Smooth muscle cell (in vitro differentiated cells): Measurements from ENCODE around the gene MIPEP. TPM values are rescaled to one million over a fixed set of nuclear protein-coding genes. Genes with fewer than 3 reads are reported as not detected.

Experiments used
- DNase-seq: peaks from one replicate; lab custom pipeline; 2025; ENCODE audit not compliant: unreplicated experiment; lab: John Stamatoyannopoulos, UW
- H2AFZ ChIP-seq: fragments of 200-600 bp; sonication (generic); 2 replicates; pipeline ENCODE4 v1.6.0; 2016; ENCODE audit warnings: antibody characterized with exemption, low read depth, mild to moderate bottlenecking
- H3F3A ChIP-seq: fragments of 200-600 bp; sonication (generic); 2 replicates; pipeline ENCODE4 v1.6.0; 2017; ENCODE audit warnings: antibody characterized with exemption, low read depth
- H3K27ac ChIP-seq: fragments of 200-600 bp; sonication (generic); 2 replicates; pipeline ENCODE4 v1.5.1; 2016; ENCODE audit warnings: low read depth, mild to moderate bottlenecking
- H3K27me3 ChIP-seq: fragments of 200-600 bp; sonication (generic); 2 replicates; pipeline ENCODE4 v1.6.1; 2016; ENCODE audit warnings: low read depth, mild to moderate bottlenecking
- H3K36me3 ChIP-seq: fragments of 200-600 bp; sonication (generic); 2 replicates; pipeline ENCODE4 v1.5.1; 2016; ENCODE audit warnings: low read depth
- H3K4me1 ChIP-seq: fragments of 200-600 bp; sonication (generic); 2 replicates; pipeline ENCODE4 v1.5.1; 2016; ENCODE audit warnings: low read depth
- H3K4me2 ChIP-seq: fragments of 200-600 bp; sonication (generic); 2 replicates; pipeline ENCODE4 v1.6.0; 2016; ENCODE audit warnings: mild to moderate bottlenecking
- H3K4me3 ChIP-seq: fragments of 200-600 bp; sonication (generic); 2 replicates; pipeline ENCODE4 v1.5.1; 2016; ENCODE audit warnings: mild to moderate bottlenecking
- H3K79me2 ChIP-seq: fragments of 200-600 bp; sonication (generic); 2 replicates; pipeline ENCODE4 v1.6.0; 2016; ENCODE audit warnings: low read depth, mild to moderate bottlenecking
- H3K9ac ChIP-seq: fragments of 200-600 bp; sonication (generic); 2 replicates; pipeline ENCODE4 v1.6.0; 2016; ENCODE audit warnings: low read depth
- H3K9me3 ChIP-seq: fragments of 200-600 bp; sonication (generic); replicated peaks from 2 replicates; pipeline ENCODE4 v1.5.1; 2016; ENCODE audit warnings: low read depth
- H4K20me1 ChIP-seq: fragments of 200-600 bp; sonication (generic); 2 replicates; pipeline ENCODE4 v1.6.0; 2016; ENCODE audit warnings: low read depth
- CTCF ChIP-seq: fragments of 200-600 bp; sonication (generic); IDR thresholded peaks from 2 replicates; pipeline ENCODE4 v1.5.1; 2017; ENCODE audit warnings: borderline replicate concordance, mild to moderate bottlenecking, antibody characterized with exemption; ENCODE audit not compliant: insufficient read depth, poor library complexity, severe bottlenecking
- WGBS: methylation state at CpG from one replicate; pipeline ENCODE4 v1.1.7; 2016; ENCODE audit warnings: low lambda C conversion rate; 5-methylcytosine and 5-hydroxymethylcytosine counted together
- polyA plus RNA-seq: library from polyadenylated mRNA; unstranded; fragments of >200 nt; fragmentation: Nextera tagmentation; extraction: Ambion mirVana; gene quantifications from 2 replicates; pipeline ENCODE4 v1.2.1, GENCODE V29; 2016
- total RNA-seq: library from RNA; depleted of rRNA; stranded (reverse); fragments of >200 nt; gene quantifications from 2 replicates; pipeline ENCODE4 v1.2.3, GENCODE V29; 2014

The MIPEP gene
- total and polyA plus RNA-seq, 2 experiments from 2014 or later, result 15.7 to 18.9 TPM

- Histone ChIP-seq H3K4me3 (no peak overlapping the region), H3K79me2 (no peaks in the 10 kb centered on the region), H3K27ac (no peak overlapping the region), H3K9ac (no peak overlapping the region), H3K36me3 (no peaks in the 10 kb centered on the region), H3K27me3 (no peaks in the 10 kb centered on the region), H3F3A (no peaks in the 10 kb centered on the region), H3K4me1 (peaks cover 4% of the 10 kb centered on the region), H2AFZ (no peak overlapping the region), H4K20me1 (no peaks in the 10 kb centered on the region), H3K9me3 (no peaks in the 10 kb centered on the region), H3K4me2 (no peak overlapping the region)
- TF ChIP-seq CTCF, result no peak
- DNase-seq, result no peak
- 87% methylated on average over 1 of the region's 1 CpG for WGBS
Observed at GRCh38 chr13:23710366-23710765, 178.8 kb downstream of the MIPEP start.

- Histone ChIP-seq H3K4me3 (no peak overlapping the region), H3F3A (no peaks in the 10 kb centered on the region), H3K4me2 (no peak overlapping the region), H3K9me3 (no peaks in the 10 kb centered on the region), H3K36me3 (no peaks in the 10 kb centered on the region), H2AFZ (no peak overlapping the region), H3K79me2 (no peaks in the 10 kb centered on the region), H3K27me3 (no peaks in the 10 kb centered on the region), H4K20me1 (no peaks in the 10 kb centered on the region), H3K4me1 (peaks cover 5% of the 10 kb centered on the region), H3K27ac (no peak overlapping the region), H3K9ac (no peak overlapping the region)
- no peak for TF ChIP-seq CTCF
- 88% methylated on average over 1 of the region's 1 CpG for WGBS
- no peak for DNase-seq
Observed at GRCh38 chr13:23709536-23709935, 179.7 kb downstream of the MIPEP start.

GRCh38 chr13:23707674-23708073 lies 181.5 kb downstream of the MIPEP start:
- no peak for DNase-seq
- no peaks in the 10 kb centered on the region for H4K20me1 ChIP-seq
- H3K27me3 ChIP-seq, result no peaks in the 10 kb centered on the region
- no peak overlapping the region for H3K4me3 ChIP-seq
- H3K36me3 ChIP-seq, result no peaks in the 10 kb centered on the region
- no peak overlapping the region for H2AFZ ChIP-seq
- WGBS, result 95% methylated on average over 3 of the region's 3 CpGs
- H3K4me2 ChIP-seq, result no peak overlapping the region
- H3K4me1 ChIP-seq, result peaks cover 5% of the 10 kb centered on the region
- no peaks in the 10 kb centered on the region for H3K9me3 ChIP-seq
- no peak overlapping the region for H3K9ac ChIP-seq
- no peaks in the 10 kb centered on the region for H3F3A ChIP-seq
- TF ChIP-seq CTCF, result peak; percentile 19
- H3K27ac ChIP-seq, result no peak overlapping the region
- H3K79me2 ChIP-seq, result no peaks in the 10 kb centered on the region

GRCh38 chr13:23705583-23705982 lies 183.6 kb downstream of the MIPEP start:
- H3K27ac ChIP-seq, result no peak overlapping the region
- no peaks in the 10 kb centered on the region for H3K36me3 ChIP-seq
- no peak overlapping the region for H3K4me3 ChIP-seq
- no peaks in the 10 kb centered on the region for H3K79me2 ChIP-seq
- H2AFZ ChIP-seq, result no peak overlapping the region
- H3K4me1 ChIP-seq, result peaks cover 5% of the 10 kb centered on the region
- no peaks in the 10 kb centered on the region for H3F3A ChIP-seq
- no peak for DNase-seq
- H4K20me1 ChIP-seq, result no peaks in the 10 kb centered on the region
- no peak overlapping the region for H3K4me2 ChIP-seq
- no peak overlapping the region for H3K9ac ChIP-seq
- 65% methylated on average over 2 of the region's 2 CpGs for WGBS
- H3K27me3 ChIP-seq, result no peaks in the 10 kb centered on the region
- TF ChIP-seq CTCF, result no peak
- H3K9me3 ChIP-seq, result no peaks in the 10 kb centered on the region
